A673 (cell line): ENCODE results near the gene STK31. TPM values are rescaled to one million over a fixed set of nuclear protein-coding genes. Genes with fewer than 3 reads are reported as not detected.
"Not testable (repeated sequence)": the region's sequence is repeated elsewhere in the genome, so short reads cannot be mapped to it uniquely, and the experiment has no call there.

Experiments
- BruUV-seq: library from RNA; stranded (reverse); fragments of 400-500 nt; replicated peaks from 2 replicates; lab custom pipeline; 2021; lab: Mats Ljungman, UMichigan
- CTCF ChIA-PET: fragments of 300-600 bp; sonication (Branson Sonifier 250); formaldehyde crosslinking; loops from one replicate; lab custom pipeline; 2022; ENCODE audit warnings: antibody characterized with exemption; lab: Charles Lee
- POLR2A ChIA-PET: fragments of 300-600 bp; sonication (Branson Sonifier 250); formaldehyde crosslinking; loops from one replicate; lab custom pipeline; 2022; ENCODE audit warnings: antibody characterized with exemption; ENCODE audit not compliant: low non-redundant PET; lab: Charles Lee
- DNase-seq: peaks from one replicate; pipeline ENCODE4 v3.0.0-alpha.2; 2015; ENCODE audit warnings: low spot score
- H3K27ac ChIP-seq: fragments of 200-600 bp; sonication (generic); 2 replicates; pipeline ENCODE4 v1.5.1; 2016; ENCODE audit warnings: mixed run types, low read depth, mild to moderate bottlenecking, mixed read lengths, antibody characterized with exemption, low read length; ENCODE audit not compliant: poor library complexity, severe bottlenecking
- H3K27me3 ChIP-seq: fragments of 200-600 bp; sonication (generic); replicated peaks from 2 replicates; pipeline ENCODE4 v1.6.1; 2017; ENCODE audit warnings: mixed run types, low read depth, mild to moderate bottlenecking, mixed read lengths, antibody characterized with exemption, low read length; ENCODE audit not compliant: insufficient read depth, poor library complexity
- H3K36me3 ChIP-seq: fragments of 200-600 bp; sonication (generic); 2 replicates; pipeline ENCODE4 v1.6.1; 2016; ENCODE audit warnings: mixed run types, mild to moderate bottlenecking, mixed read lengths, antibody characterized with exemption, low read length; ENCODE audit not compliant: insufficient read depth, poor library complexity, severe bottlenecking
- H3K4me1 ChIP-seq: fragments of 200-600 bp; sonication (generic); 2 replicates; pipeline ENCODE4 v1.6.1; 2017; ENCODE audit warnings: mixed run types, mild to moderate bottlenecking, mixed read lengths, antibody characterized with exemption, low read length; ENCODE audit not compliant: insufficient read depth, poor library complexity, severe bottlenecking
- H3K4me3 ChIP-seq: fragments of 200-600 bp; sonication (generic); 2 replicates; pipeline ENCODE4 v1.5.1; 2016; ENCODE audit warnings: low read depth, mixed run types, mild to moderate bottlenecking, mixed read lengths, low read length; ENCODE audit not compliant: poor library complexity, severe bottlenecking
- H3K9me3 ChIP-seq: fragments of 200-600 bp; sonication (generic); 2 replicates; pipeline ENCODE4 v1.6.1; 2016; ENCODE audit warnings: mixed run types, low read depth, mild to moderate bottlenecking, mixed read lengths, antibody characterized with exemption, low read length; ENCODE audit not compliant: poor library complexity, severe bottlenecking
- CTCF ChIP-seq: fragments of 300-800, 200-600 bp; sonication (generic); conservative IDR thresholded peaks from 2 replicates; pipeline ENCODE4 v1.5.1; 2017; ENCODE audit warnings: low read depth, mild to moderate bottlenecking, antibody characterized with exemption, low read length, moderate library complexity, mixed read lengths
- EZH2 ChIP-seq: fragments of 200-600 bp; sonication (generic); IDR thresholded peaks from 2 replicates; pipeline ENCODE4 v1.6.1; 2017; ENCODE audit warnings: borderline replicate concordance, low read depth, mild to moderate bottlenecking, mixed read lengths, antibody characterized with exemption, low read length; ENCODE audit not compliant: poor library complexity, severe bottlenecking
- intact Hi-C: fragments of 100-400 bp; cut with micrococcal nuclease; formaldehyde crosslinking; loops from one replicate; pipeline ENCODE4 v1.10.0; 2022; ENCODE audit not compliant: unreplicated experiment
- total RNA-seq: library from RNA; stranded (reverse); gene quantifications from 2 replicates; pipeline ENCODE4 v1.2.3, GENCODE V29; 2021

The STK31 gene
- total RNA-seq, 1 experiment from 2014 or later = 0.34 TPM

GRCh38 chr7:23721456-23721855 is 11.4 kb downstream of the STK31 start:
- ChIA-PET CTCF (no interaction called here), POLR2A (no interaction called here)
- Histone ChIP-seq H3K27me3 (no peaks in the 10 kb centered on the region), H3K27ac (no peak overlapping the region), H3K36me3 (no peaks in the 10 kb centered on the region), H3K9me3 (no peaks in the 10 kb centered on the region), H3K4me1 (no peaks in the 10 kb centered on the region), H3K4me3 (no peak overlapping the region)
- no TSS peak for BruUV-seq
- no peak for DNase-seq
- intact Hi-C loops = no loop called here
- TF ChIP-seq EZH2 (no peak), CTCF (no peak)

GRCh38 chr7:23722587-23723216 is 12.7 kb downstream of the STK31 start:
- intact Hi-C loops, H3K4me3 ChIP-seq, H3K27me3 ChIP-seq, CTCF ChIA-PET, DNase-seq, H3K9me3 ChIP-seq, H3K4me1 ChIP-seq, H3K27ac ChIP-seq, BruUV-seq, H3K36me3 ChIP-seq, POLR2A ChIA-PET: not testable (repeated sequence)

GRCh38 chr7:23724113-23724512 is 14.1 kb downstream of the STK31 start:
- BruUV-seq, intact Hi-C loops, CTCF ChIA-PET, H3K4me1 ChIP-seq, POLR2A ChIA-PET, H3K27ac ChIP-seq, DNase-seq, H3K9me3 ChIP-seq, H3K4me3 ChIP-seq, H3K27me3 ChIP-seq, H3K36me3 ChIP-seq: not testable (repeated sequence)

- H3K9me3 ChIP-seq = peaks cover 6% of the 10 kb centered on the region
- BruUV-seq = no TSS peak
- no peaks in the 10 kb centered on the region for H3K4me1 ChIP-seq
- ChIA-PET CTCF (no interaction called here), POLR2A (no interaction called here)
- TF ChIP-seq EZH2 (no peak), CTCF (no peak)
- no peaks in the 10 kb centered on the region for H3K36me3 ChIP-seq
- intact Hi-C loops = no loop called here
- H3K27me3 ChIP-seq = no peaks in the 10 kb centered on the region
- H3K4me3 ChIP-seq = no peak overlapping the region
- DNase-seq = no peak
- no peak overlapping the region for H3K27ac ChIP-seq
Observed at GRCh38 chr7:23742051-23742450, 32.0 kb downstream of the STK31 start.
